ENCODE results near the gene NPC2. TPM values are rescaled to one million over a fixed set of nuclear protein-coding genes. Genes with fewer than 3 reads are reported as not detected.

The NPC2 gene
- total RNA-seq, 1 donor from 2014 or later = 524 TPM

- Mint-ChIP-seq H3K4me3 (ENCODE audit: unreplicated experiment) (no peak overlapping the region), H3K27ac (ENCODE audit: unreplicated experiment) (no peak overlapping the region), H3K4me1 (ENCODE audit: unreplicated experiment) (peaks cover 33% of the 10 kb centered on the region), H3K36me3 (ENCODE audit: unreplicated experiment) (peaks cover 5% of the 10 kb centered on the region), H3K27me3 (ENCODE audit: unreplicated experiment) (no peaks in the 10 kb centered on the region), H3K9me3 (ENCODE audit: unreplicated experiment) (no peaks in the 10 kb centered on the region)
- DNase-seq (ENCODE audit: extremely low spot score, unreplicated experiment) = no peak
- TF ChIP-seq CTCF (IDR thresholded peaks at IDR 0.05) = peak; percentile 37
These were observed 939 bp downstream of the NPC2 start for GRCh38 chr14:74491956-74492775.

GRCh38 chr14:74490486-74490885, 2.6 kb downstream of the NPC2 start:
- peaks cover 8% of the 10 kb centered on the region for H3K36me3 Mint-ChIP-seq (ENCODE audit: unreplicated experiment)
- H3K27me3 Mint-ChIP-seq (ENCODE audit: unreplicated experiment) = no peaks in the 10 kb centered on the region
- no peak for DNase-seq (ENCODE audit: extremely low spot score, unreplicated experiment)
- no peak for TF ChIP-seq CTCF (IDR thresholded peaks at IDR 0.05)
- H3K9me3 Mint-ChIP-seq (ENCODE audit: unreplicated experiment) = no peaks in the 10 kb centered on the region
- H3K4me3 Mint-ChIP-seq (ENCODE audit: unreplicated experiment) = peak overlapping the region; percentile 33
- no peak overlapping the region for H3K27ac Mint-ChIP-seq (ENCODE audit: unreplicated experiment)
- peaks cover 41% of the 10 kb centered on the region for H3K4me1 Mint-ChIP-seq (ENCODE audit: unreplicated experiment)

- no peak for DNase-seq (ENCODE audit: extremely low spot score, unreplicated experiment)
- peaks cover 26% of the 10 kb centered on the region for H3K4me1 Mint-ChIP-seq (ENCODE audit: unreplicated experiment)
- peak overlapping the region; percentile 14 for H3K4me3 Mint-ChIP-seq (ENCODE audit: unreplicated experiment)
- H3K9me3 Mint-ChIP-seq (ENCODE audit: unreplicated experiment) = no peaks in the 10 kb centered on the region
- no peaks in the 10 kb centered on the region for H3K27me3 Mint-ChIP-seq (ENCODE audit: unreplicated experiment)
- no peak for TF ChIP-seq CTCF (IDR thresholded peaks at IDR 0.05)
- peak overlapping the region; percentile 16 for H3K27ac Mint-ChIP-seq (ENCODE audit: unreplicated experiment)
- H3K36me3 Mint-ChIP-seq (ENCODE audit: unreplicated experiment) = peaks cover 22% of the 10 kb centered on the region
These were observed 4.2 kb downstream of the NPC2 start for GRCh38 chr14:74488786-74489397.

GRCh38 chr14:74486164-74486563, 6.9 kb downstream of the NPC2 start:
- TF ChIP-seq CTCF (IDR thresholded peaks at IDR 0.05) = no peak
- no peaks in the 10 kb centered on the region for H3K9me3 Mint-ChIP-seq (ENCODE audit: unreplicated experiment)
- H3K4me1 Mint-ChIP-seq (ENCODE audit: unreplicated experiment) = peaks cover 26% of the 10 kb centered on the region
- no peak overlapping the region for H3K4me3 Mint-ChIP-seq (ENCODE audit: unreplicated experiment)
- no peak overlapping the region for H3K27ac Mint-ChIP-seq (ENCODE audit: unreplicated experiment)
- no peaks in the 10 kb centered on the region for H3K27me3 Mint-ChIP-seq (ENCODE audit: unreplicated experiment)
- peaks cover 41% of the 10 kb centered on the region for H3K36me3 Mint-ChIP-seq (ENCODE audit: unreplicated experiment)
- DNase-seq (ENCODE audit: extremely low spot score, unreplicated experiment) = no peak

GRCh38 chr14:74483321-74483720, 9.8 kb downstream of the NPC2 start:
- H3K27me3 Mint-ChIP-seq (ENCODE audit: unreplicated experiment) = no peaks in the 10 kb centered on the region
- no peak for DNase-seq (ENCODE audit: extremely low spot score, unreplicated experiment)
- H3K4me3 Mint-ChIP-seq (ENCODE audit: unreplicated experiment) = no peak overlapping the region
- H3K4me1 Mint-ChIP-seq (ENCODE audit: unreplicated experiment) = peaks cover 18% of the 10 kb centered on the region
- no peaks in the 10 kb centered on the region for H3K9me3 Mint-ChIP-seq (ENCODE audit: unreplicated experiment)
- H3K36me3 Mint-ChIP-seq (ENCODE audit: unreplicated experiment) = peaks cover 61% of the 10 kb centered on the region
- H3K27ac Mint-ChIP-seq (ENCODE audit: unreplicated experiment) = no peak overlapping the region
- no peak for TF ChIP-seq CTCF (IDR thresholded peaks at IDR 0.05)
